Panc1 (cell line): ENCODE data around the gene OR4K1. TPM values are rescaled to one million over a fixed set of nuclear protein-coding genes. Genes with fewer than 3 reads are reported as not detected.

Experiments
- ATAC-seq: fragments of 200-7000 bp; cut with Tn5 transposase; 2 replicates; pipeline ENCODE4 v1.9.1; 2020; ENCODE audit warnings: mild to moderate bottlenecking, moderate library complexity
- Bru-seq: library from RNA; stranded (reverse); fragments of 400-500 nt; gene quantifications from one replicate; lab custom pipeline; 2021; lab: Mats Ljungman, UMichigan
- BruChase-seq, 2 experiments: library from RNA; stranded (reverse); fragments of 400-500 nt; gene quantifications; one replicate each; lab custom pipeline; 2021; lab: Mats Ljungman, UMichigan
- BruUV-seq: library from RNA; stranded (reverse); fragments of 400-500 nt; replicated peaks from 2 replicates; lab custom pipeline; 2021; lab: Mats Ljungman, UMichigan
- CTCF ChIA-PET: fragments of 300-600 bp; sonication (Branson Sonifier 250); formaldehyde crosslinking; loops from one replicate; lab custom pipeline; 2022; ENCODE audit warnings: antibody characterized with exemption; lab: Charles Lee
- POLR2A ChIA-PET: fragments of 300-600 bp; sonication (Branson Sonifier 250); formaldehyde crosslinking; loops from one replicate; lab custom pipeline; 2022; ENCODE audit warnings: antibody characterized with exemption; lab: Charles Lee
- DNase-seq: peaks from one replicate; pipeline ENCODE4 v3.0.0-alpha.2; 2010; ENCODE audit warnings: low read depth, low spot score
- H3K27ac ChIP-seq: 2 replicates; pipeline ENCODE4 v1.5.1; 2011; ENCODE audit warnings: mild to moderate bottlenecking, low read length, inconsistent platforms
- H3K27me3 ChIP-seq: fragments of 200-500 bp; sonication (Bioruptor generic); 2 replicates; pipeline ENCODE4 v1.6.0; 2014; ENCODE audit warnings: low read length, inconsistent platforms; ENCODE audit not compliant: control insufficient read depth, insufficient read depth
- H3K36me3 ChIP-seq: fragments of 200-500 bp; sonication (Bioruptor generic); 2 replicates; pipeline ENCODE4 v1.5.1; 2014; ENCODE audit warnings: inconsistent platforms, mild to moderate bottlenecking, low read length, moderate library complexity; ENCODE audit not compliant: control insufficient read depth, insufficient read depth
- H3K4me1 ChIP-seq: 2 replicates; pipeline ENCODE4 v1.5.1; 2011; ENCODE audit warnings: inconsistent platforms, mild to moderate bottlenecking, low read length, moderate library complexity; ENCODE audit not compliant: control insufficient read depth, insufficient read depth
- H3K4me3 ChIP-seq, 2 experiments: 2 replicates each; pipeline ENCODE4 v1.5.1; 2011 to 2012; ENCODE audit warnings: low read depth in 2 of 2, low read length in 2 of 2, mild to moderate bottlenecking in 2 of 2, inconsistent platforms in 1 of 2, moderate library complexity in 1 of 2
- H3K9me3 ChIP-seq: fragments of 200-500 bp; sonication (Bioruptor generic); 2 replicates; pipeline ENCODE4 v1.5.1; 2014; ENCODE audit warnings: low read depth, mild to moderate bottlenecking, inconsistent platforms, low read length, moderate library complexity; ENCODE audit not compliant: control insufficient read depth, insufficient read depth
- CTCF ChIP-seq: fragments of 450-650 bp; IDR thresholded peaks from 2 replicates; pipeline ENCODE4 v1.5.1; 2017; ENCODE audit warnings: mild to moderate bottlenecking
- POLR2AphosphoS5 ChIP-seq: IDR thresholded peaks from 2 replicates; pipeline ENCODE4 v1.6.1; 2012; ENCODE audit warnings: mild to moderate bottlenecking, low read depth, low read length, moderate library complexity
- SIN3A ChIP-seq: IDR thresholded peaks from 2 replicates; pipeline ENCODE4 v1.6.1; 2012; ENCODE audit warnings: low read depth, mild to moderate bottlenecking, low read length, moderate library complexity, borderline replicate concordance; ENCODE audit not compliant: insufficient read depth
- TCF7L2 ChIP-seq: IDR thresholded peaks from 2 replicates; pipeline ENCODE4 v1.6.1; 2011; ENCODE audit warnings: mild to moderate bottlenecking, low read depth, low read length, inconsistent platforms
- in situ Hi-C: cut with HindIII; loops from 2 replicates; pipeline ENCODE4 v1.10.0; 2016; ENCODE audit warnings: low sequenced_read_pairs, low pct_unique_long_range_greater_than_20kb
- intact Hi-C: fragments of 100-400 bp; cut with micrococcal nuclease; formaldehyde crosslinking; loops from one replicate; pipeline ENCODE4 v1.10.0; 2022; ENCODE audit not compliant: unreplicated experiment
- long read RNA-seq: library from polyadenylated mRNA; unstranded; transcript quantifications from one replicate; pipeline ENCODE4 v2.0.0, GENCODE V29; 2021; ENCODE audit not compliant: unreplicated experiment
- polyA plus RNA-seq: library from polyadenylated mRNA; unstranded; fragments of >200 nt; gene quantifications from one replicate; pipeline ENCODE4 v1.2.1, GENCODE V29; 2012; ENCODE audit warnings: missing spikeins; ENCODE audit not compliant: insufficient read length
- total RNA-seq: library from RNA; stranded (reverse); gene quantifications from one replicate; pipeline ENCODE4 v1.2.1, GENCODE V29; 2021; ENCODE audit not compliant: unreplicated experiment
- TF ChIP-seq, protein P1 (sequence below), 2 experiments: IDR thresholded peaks; 2 replicates each; pipeline ENCODE4 v1.6.1; 2011 to 2012; ENCODE audit warnings: low read depth in 2 of 2, control low read depth in 1 of 2, low read length in 1 of 2, mild to moderate bottlenecking in 1 of 2, moderate library complexity in 1 of 2; ENCODE audit not compliant: insufficient read depth in 1 of 2

The OR4K1 gene
- total RNA-seq (not detected), Bru-seq, nascent RNA (not detected), BruChase-seq, experiment 1, labeled RNA remaining after a 2-hour chase (not detected), BruChase-seq, experiment 2, labeled RNA remaining after a 6-hour chase (not detected)
- polyA plus RNA-seq: not detected
- long read RNA-seq: 0 reads

- in situ Hi-C loops: no loop called here
- no TSS peak for BruUV-seq
- no peaks in the 10 kb centered on the region for H3K4me1 ChIP-seq
Measured at GRCh38 chr14:19930617-19931016, at the start of gene OR4K1. Gene OR4K1 (plus strand): TSS chr14:19930917. CDS start chr14:19935667, 4,750 bp downstream.

DNA sequence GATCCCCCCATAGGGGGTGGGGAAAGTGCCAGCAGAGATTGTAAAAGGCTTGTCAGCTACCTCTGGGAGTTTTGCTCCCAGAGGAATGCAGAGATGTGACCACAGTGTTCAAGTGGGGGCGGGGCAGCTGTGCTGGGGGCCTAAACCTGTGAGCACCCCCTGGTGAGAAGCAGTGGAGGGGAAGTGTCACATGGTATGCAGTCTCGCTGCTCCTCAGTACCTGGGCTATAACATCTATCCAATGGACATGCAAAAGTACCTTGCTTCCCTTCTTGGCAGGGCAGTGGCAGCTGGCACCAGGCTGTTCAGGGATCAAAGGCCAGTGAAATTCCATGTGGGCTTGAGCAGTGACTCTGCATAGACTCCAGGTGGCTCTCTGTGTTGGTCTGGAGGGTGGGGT, 35.4 kb upstream of the OR4K1 start:
- DNase-seq (no peak), ATAC-seq (no peak)
- H3K36me3 ChIP-seq: no peaks in the 10 kb centered on the region
- no peaks in the 10 kb centered on the region for H3K4me1 ChIP-seq
- intact Hi-C loops: no loop called here
- POLR2A ChIA-PET: no interaction called here
- CTCF ChIA-PET: no interaction called here
- no peak overlapping the region for H3K27ac ChIP-seq
- no peaks in the 10 kb centered on the region for H3K27me3 ChIP-seq
- H3K4me3 ChIP-seq: no peak overlapping the region
- BruUV-seq: no TSS peak
- TF ChIP-seq POLR2AphosphoS5 (no peak), CTCF (no peak), TCF7L2 (no peak), SIN3A (no peak)
- TF ChIP-seq, protein P1, sequence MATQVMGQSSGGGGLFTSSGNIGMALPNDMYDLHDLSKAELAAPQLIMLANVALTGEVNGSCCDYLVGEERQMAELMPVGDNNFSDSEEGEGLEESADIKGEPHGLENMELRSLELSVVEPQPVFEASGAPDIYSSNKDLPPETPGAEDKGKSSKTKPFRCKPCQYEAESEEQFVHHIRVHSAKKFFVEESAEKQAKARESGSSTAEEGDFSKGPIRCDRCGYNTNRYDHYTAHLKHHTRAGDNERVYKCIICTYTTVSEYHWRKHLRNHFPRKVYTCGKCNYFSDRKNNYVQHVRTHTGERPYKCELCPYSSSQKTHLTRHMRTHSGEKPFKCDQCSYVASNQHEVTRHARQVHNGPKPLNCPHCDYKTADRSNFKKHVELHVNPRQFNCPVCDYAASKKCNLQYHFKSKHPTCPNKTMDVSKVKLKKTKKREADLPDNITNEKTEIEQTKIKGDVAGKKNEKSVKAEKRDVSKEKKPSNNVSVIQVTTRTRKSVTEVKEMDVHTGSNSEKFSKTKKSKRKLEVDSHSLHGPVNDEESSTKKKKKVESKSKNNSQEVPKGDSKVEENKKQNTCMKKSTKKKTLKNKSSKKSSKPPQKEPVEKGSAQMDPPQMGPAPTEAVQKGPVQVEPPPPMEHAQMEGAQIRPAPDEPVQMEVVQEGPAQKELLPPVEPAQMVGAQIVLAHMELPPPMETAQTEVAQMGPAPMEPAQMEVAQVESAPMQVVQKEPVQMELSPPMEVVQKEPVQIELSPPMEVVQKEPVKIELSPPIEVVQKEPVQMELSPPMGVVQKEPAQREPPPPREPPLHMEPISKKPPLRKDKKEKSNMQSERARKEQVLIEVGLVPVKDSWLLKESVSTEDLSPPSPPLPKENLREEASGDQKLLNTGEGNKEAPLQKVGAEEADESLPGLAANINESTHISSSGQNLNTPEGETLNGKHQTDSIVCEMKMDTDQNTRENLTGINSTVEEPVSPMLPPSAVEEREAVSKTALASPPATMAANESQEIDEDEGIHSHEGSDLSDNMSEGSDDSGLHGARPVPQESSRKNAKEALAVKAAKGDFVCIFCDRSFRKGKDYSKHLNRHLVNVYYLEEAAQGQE (IDR thresholded peaks at IDR 0.05; ENCODE audit: insufficient read depth in 1 of 2, low read depth in 2 of 2, low read length in 1 of 2): no peak
- 0 out of 2 replicates have a peak, but pooled peaks cover 4% of the 10 kb centered on the region for H3K9me3 ChIP-seq
- in situ Hi-C loops: no loop called here

More at GRCh38 chr14:19930617-19931016, at the start of gene OR4K1:
- TF ChIP-seq TCF7L2 (no peak), CTCF (no peak)
- intact Hi-C loops: no loop called here
- ATAC-seq (no peak), DNase-seq (no peak)
- ChIA-PET CTCF (no interaction called here), POLR2A (no interaction called here)
- Histone ChIP-seq H3K27ac (no peak within 1 kb of the TSS), H3K4me3 (no peak within 1 kb of the TSS), H3K36me3 (no peaks in the 10 kb centered on the region), H3K9me3 (no peaks in the 10 kb centered on the region), H3K27me3 (no peaks in the 10 kb centered on the region)
